Measurements from ENCODE around the gene KCNIP4.
A peak's percentile ranks its signal among the peaks of the same experiment; 100 is the strongest.

Gene KCNIP4

DNA sequence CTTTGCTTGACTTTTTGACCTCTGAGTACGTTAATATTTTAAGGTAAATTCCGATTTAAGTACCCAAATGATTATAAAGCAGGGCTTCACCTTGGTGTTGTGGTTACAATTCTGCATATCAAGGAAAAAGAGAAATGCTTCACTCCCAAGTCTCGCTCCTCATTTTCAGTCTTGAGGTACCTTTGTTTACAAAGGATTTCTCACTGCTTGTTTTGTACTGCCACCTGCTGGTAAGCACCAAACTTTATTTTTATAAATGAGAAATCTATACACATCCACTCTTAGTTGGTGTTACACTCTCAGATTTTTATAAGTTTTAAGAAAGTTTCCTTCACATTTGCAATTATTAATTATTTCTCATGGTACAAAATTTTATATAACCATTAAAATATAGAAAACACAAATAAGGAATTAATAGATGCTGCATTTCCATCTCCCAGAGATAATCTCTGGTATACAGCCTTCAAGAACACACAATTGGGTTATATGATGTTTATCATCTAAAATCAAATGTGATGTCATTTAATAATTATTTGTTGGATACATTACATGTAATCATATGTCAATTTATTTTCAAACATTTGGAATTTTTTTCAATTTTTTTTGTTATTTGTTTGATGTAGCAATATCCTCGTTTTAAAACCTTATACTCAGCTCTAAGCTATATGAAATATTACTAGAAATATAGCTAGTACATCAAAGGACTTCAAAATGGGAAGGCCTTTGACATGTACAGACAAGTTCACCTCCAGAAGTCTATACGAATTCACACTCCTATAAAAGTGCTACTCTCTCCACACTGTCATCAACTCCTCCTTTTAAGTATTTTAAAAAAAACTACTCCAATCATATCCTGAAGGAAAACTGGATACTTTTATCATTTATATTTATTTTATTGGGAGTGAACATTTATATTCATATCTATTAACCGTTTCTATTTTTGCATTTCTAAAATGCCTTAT is 179.9 kb downstream of the KCNIP4 start:
- H3K27me3 ChIP-seq (ENCODE audit: insufficient read depth, poor library complexity, severe bottlenecking), result no peaks in the 10 kb centered on the region
- TF ChIP-seq, protein P1, sequence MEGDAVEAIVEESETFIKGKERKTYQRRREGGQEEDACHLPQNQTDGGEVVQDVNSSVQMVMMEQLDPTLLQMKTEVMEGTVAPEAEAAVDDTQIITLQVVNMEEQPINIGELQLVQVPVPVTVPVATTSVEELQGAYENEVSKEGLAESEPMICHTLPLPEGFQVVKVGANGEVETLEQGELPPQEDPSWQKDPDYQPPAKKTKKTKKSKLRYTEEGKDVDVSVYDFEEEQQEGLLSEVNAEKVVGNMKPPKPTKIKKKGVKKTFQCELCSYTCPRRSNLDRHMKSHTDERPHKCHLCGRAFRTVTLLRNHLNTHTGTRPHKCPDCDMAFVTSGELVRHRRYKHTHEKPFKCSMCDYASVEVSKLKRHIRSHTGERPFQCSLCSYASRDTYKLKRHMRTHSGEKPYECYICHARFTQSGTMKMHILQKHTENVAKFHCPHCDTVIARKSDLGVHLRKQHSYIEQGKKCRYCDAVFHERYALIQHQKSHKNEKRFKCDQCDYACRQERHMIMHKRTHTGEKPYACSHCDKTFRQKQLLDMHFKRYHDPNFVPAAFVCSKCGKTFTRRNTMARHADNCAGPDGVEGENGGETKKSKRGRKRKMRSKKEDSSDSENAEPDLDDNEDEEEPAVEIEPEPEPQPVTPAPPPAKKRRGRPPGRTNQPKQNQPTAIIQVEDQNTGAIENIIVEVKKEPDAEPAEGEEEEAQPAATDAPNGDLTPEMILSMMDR (IDR thresholded peaks at IDR 0.05; ENCODE audit: poor library complexity, severe bottlenecking), result peak; percentile 95
- ATAC-seq (ENCODE audit: low read depth), result peak; percentile 69

GRCh38 chr4:21765810-21766407 is 182.7 kb downstream of the KCNIP4 start:
- Histone ChIP-seq H3K27ac (ENCODE audit: poor library complexity, severe bottlenecking) (no peak overlapping the region), H3K4me3 (ENCODE audit: severe bottlenecking) (no peak overlapping the region), H3K9me3 (ENCODE audit: severe bottlenecking) (no peaks in the 10 kb centered on the region), H3K36me3 (ENCODE audit: low read depth) (no peaks in the 10 kb centered on the region), H3K27me3 (ENCODE audit: insufficient read depth, poor library complexity, severe bottlenecking) (no peaks in the 10 kb centered on the region), H3K4me1 (ENCODE audit: insufficient read depth, poor library complexity, severe bottlenecking) (peaks cover 14% of the 10 kb centered on the region)
- no peak for DNase-seq (ENCODE audit: low spot score)
- TF ChIP-seq, protein P1 (IDR thresholded peaks at IDR 0.05; ENCODE audit: poor library complexity, severe bottlenecking), result peak; percentile 90
- ATAC-seq (ENCODE audit: low read depth), result peak; percentile 61

More for the DNA sequence above, 179.9 kb downstream of the KCNIP4 start:
- Histone ChIP-seq H3K4me3 (ENCODE audit: severe bottlenecking) (no peak overlapping the region), H3K36me3 (ENCODE audit: low read depth) (no peaks in the 10 kb centered on the region), H3K9me3 (ENCODE audit: severe bottlenecking) (no peaks in the 10 kb centered on the region), H3K4me1 (ENCODE audit: insufficient read depth, poor library complexity, severe bottlenecking) (peaks cover 14% of the 10 kb centered on the region), H3K27ac (ENCODE audit: poor library complexity, severe bottlenecking) (peak overlapping the region; percentile 71)
- DNase-seq (ENCODE audit: low spot score), result no peak

GRCh38 chr4:21763855-21764254 is 184.7 kb downstream of the KCNIP4 start:
- peaks cover 7% of the 10 kb centered on the region for H3K4me1 ChIP-seq (ENCODE audit: insufficient read depth, poor library complexity, severe bottlenecking)
- H3K36me3 ChIP-seq (ENCODE audit: low read depth), result no peaks in the 10 kb centered on the region
- H3K9me3 ChIP-seq (ENCODE audit: severe bottlenecking), result no peaks in the 10 kb centered on the region
- H3K27me3 ChIP-seq (ENCODE audit: insufficient read depth, poor library complexity, severe bottlenecking), result no peaks in the 10 kb centered on the region
- TF ChIP-seq, protein P1 (IDR thresholded peaks at IDR 0.05; ENCODE audit: poor library complexity, severe bottlenecking), result no peak
- no peak overlapping the region for H3K27ac ChIP-seq (ENCODE audit: poor library complexity, severe bottlenecking)
- H3K4me3 ChIP-seq (ENCODE audit: severe bottlenecking), result no peak overlapping the region
- ATAC-seq (ENCODE audit: low read depth) (no peak), DNase-seq (ENCODE audit: low spot score) (no peak)

DNA sequence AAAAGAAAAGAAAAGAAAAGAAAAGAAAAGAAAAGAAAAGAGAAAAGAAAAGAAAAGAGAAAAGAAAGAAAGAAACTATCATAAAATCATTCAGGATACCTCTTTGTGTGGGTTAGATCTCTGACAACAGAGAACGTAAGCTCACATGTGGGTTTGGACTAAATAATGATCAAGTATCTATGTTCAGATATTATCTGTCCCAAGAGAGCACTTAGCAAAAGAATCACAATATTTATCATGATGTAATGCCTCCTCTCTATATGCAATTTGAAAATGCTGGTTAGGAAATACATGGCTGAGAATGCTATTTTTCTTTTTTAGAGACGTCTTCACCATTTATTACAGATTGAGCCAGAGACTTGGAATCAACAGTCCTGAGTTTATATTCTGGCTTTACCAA is 191.3 kb downstream of the KCNIP4 start:
- Histone ChIP-seq H3K27me3 (ENCODE audit: insufficient read depth, poor library complexity, severe bottlenecking) (no peaks in the 10 kb centered on the region), H3K27ac (ENCODE audit: poor library complexity, severe bottlenecking) (no peak overlapping the region), H3K36me3 (ENCODE audit: low read depth) (no peaks in the 10 kb centered on the region), H3K4me1 (ENCODE audit: insufficient read depth, poor library complexity, severe bottlenecking) (no peaks in the 10 kb centered on the region), H3K9me3 (ENCODE audit: severe bottlenecking) (no peaks in the 10 kb centered on the region), H3K4me3 (ENCODE audit: severe bottlenecking) (no peak overlapping the region)
- TF ChIP-seq, protein P1 (IDR thresholded peaks at IDR 0.05; ENCODE audit: poor library complexity, severe bottlenecking), result no peak
- DNase-seq (ENCODE audit: low spot score), result no peak
- no peak for ATAC-seq (ENCODE audit: low read depth)
